ENCODE results near the gene OSBPL5. TPM values are rescaled to one million over a fixed set of nuclear protein-coding genes. Genes with fewer than 3 reads are reported as not detected.

Gene OSBPL5
- total RNA-seq, 4 donors from 2014 or later = 37.3 to 211 (median 105) TPM

DNA sequence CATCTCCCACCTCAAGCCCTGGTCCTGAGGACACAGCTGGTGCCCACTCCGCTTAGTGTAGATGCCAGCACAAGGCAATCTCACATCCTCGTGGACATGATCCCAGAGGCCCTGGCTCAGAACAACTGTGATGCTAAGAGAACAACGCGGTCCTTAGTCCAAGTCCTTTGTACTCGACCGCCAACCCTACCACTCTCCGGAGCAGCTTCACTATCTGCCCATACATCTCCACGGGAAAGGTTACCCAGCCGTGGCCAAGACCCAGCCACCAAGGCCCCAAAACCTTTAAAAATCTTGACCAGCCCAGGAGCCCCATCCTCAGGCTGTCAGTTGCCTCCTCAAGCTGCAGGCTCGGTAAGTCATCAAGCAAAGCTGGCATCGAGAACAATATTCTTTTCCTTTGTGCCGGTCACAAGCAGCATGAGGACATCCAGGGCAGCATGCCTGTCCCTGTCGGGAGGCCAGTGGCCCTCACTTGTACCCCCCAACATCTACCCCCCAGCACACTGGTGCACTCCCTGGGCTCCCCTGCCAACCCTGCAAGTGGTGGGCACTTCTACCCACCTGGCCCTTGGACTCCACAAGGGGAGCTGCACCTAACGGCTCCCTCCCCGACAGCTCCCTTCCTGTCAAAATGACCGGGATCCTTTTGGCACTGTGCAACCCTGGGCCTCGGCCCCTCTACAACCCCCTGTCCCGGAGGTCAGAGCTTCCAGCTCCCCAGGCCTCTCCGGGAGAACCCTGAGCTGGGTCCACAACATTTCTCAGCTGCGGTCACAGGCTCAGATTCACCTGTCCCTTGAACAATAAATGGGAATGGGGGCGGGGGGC, 2.5 kb downstream of the OSBPL5 start:
- Histone ChIP-seq H3K4me1 (peaks cover 34 to 74% (median 56%) of the 10 kb centered on the region in 4 donors), H3K27ac (peak overlapping the region; percentile 74 to 87 (median 85)), H3K4me3 (no peak overlapping the region), H3K27me3 (no peaks in the 10 kb centered on the region), H3K36me3 (no peaks in the 10 kb centered on the region), H3K9me3 (no peaks in the 10 kb centered on the region)
- in situ Hi-C loops (cut with MboI; ENCODE audit: low pct_ligation_motif_present in 1 of 4, low pct_unique_long_range_greater_than_20kb in 1 of 4, low sequenced_read_pairs in 3 of 4) (no loop called here), intact Hi-C loops (cut with DNase I; ENCODE audit: low total_unique reads) (no loop called here)
- 67 to 83% methylated on average over 2 to 21 of the region's 21 CpGs for WGBS, 2 donors (ENCODE audit: low coverage in 1 of 2)
- no peak for TF ChIP-seq EP300 (IDR thresholded peaks at IDR 0.05; ENCODE audit: low read depth)
- no peak for TF ChIP-seq POLR2A (IDR thresholded peaks at IDR 0.05)
- DNase-seq = peak; percentile 7

DNA sequence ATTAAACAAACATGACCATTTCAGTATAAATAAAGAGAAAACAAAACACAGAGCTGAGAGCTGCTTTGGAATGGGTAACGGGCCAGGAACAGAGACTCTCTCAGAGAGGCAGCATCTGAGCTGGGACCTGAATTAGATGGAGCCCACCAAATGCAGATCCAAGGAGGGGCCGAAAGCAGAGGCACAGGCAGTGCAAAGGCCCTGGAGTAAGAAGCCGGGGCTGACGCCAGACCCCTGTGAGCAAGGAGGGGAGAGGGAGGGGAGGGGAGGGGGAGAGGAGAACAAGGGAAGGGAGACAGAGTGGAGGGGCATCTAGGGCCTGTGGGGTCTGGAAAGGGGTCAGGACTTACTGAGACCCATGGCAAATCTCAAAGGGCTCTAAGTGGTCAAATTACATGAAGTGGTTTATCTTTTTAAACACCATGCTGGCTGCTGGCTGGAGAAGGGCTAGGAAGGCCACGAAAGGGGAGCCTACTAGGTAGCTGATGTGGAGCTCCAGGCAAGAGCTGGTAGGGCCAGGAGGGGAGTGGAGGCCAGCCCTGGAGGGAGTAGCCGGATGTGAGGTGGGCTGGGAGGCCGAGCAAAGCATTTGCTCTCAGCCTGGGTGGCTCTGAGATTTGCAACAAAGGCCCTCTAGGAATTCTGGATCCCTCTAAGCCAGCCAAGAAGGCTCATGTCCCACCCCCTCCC, 3.2 kb downstream of the OSBPL5 start:
- Histone ChIP-seq H3K4me1 (peaks cover 39 to 76% (median 57%) of the 10 kb centered on the region in 4 donors), H3K27me3 (no peaks in the 10 kb centered on the region), H3K27ac (peak overlapping the region; percentile 74 to 87 (median 85)), H3K9me3 (no peaks in the 10 kb centered on the region), H3K36me3 (no peaks in the 10 kb centered on the region), H3K4me3 (no peak overlapping the region)
- TF ChIP-seq, protein P1, sequence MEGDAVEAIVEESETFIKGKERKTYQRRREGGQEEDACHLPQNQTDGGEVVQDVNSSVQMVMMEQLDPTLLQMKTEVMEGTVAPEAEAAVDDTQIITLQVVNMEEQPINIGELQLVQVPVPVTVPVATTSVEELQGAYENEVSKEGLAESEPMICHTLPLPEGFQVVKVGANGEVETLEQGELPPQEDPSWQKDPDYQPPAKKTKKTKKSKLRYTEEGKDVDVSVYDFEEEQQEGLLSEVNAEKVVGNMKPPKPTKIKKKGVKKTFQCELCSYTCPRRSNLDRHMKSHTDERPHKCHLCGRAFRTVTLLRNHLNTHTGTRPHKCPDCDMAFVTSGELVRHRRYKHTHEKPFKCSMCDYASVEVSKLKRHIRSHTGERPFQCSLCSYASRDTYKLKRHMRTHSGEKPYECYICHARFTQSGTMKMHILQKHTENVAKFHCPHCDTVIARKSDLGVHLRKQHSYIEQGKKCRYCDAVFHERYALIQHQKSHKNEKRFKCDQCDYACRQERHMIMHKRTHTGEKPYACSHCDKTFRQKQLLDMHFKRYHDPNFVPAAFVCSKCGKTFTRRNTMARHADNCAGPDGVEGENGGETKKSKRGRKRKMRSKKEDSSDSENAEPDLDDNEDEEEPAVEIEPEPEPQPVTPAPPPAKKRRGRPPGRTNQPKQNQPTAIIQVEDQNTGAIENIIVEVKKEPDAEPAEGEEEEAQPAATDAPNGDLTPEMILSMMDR (IDR thresholded peaks at IDR 0.05) = no peak
- no peak for TF ChIP-seq POLR2AphosphoS5 (IDR thresholded peaks at IDR 0.05)
- no peak for TF ChIP-seq EP300 (IDR thresholded peaks at IDR 0.05; ENCODE audit: low read depth)
- TF ChIP-seq POLR2A (IDR thresholded peaks at IDR 0.05) = no peak
- peak; percentile 5 for DNase-seq
- intact Hi-C loops (cut with DNase I; ENCODE audit: low total_unique reads) = no loop called here
- 75 to 76% methylated on average over 3 to 7 of the region's 7 CpGs for WGBS, 2 donors (ENCODE audit: low coverage in 1 of 2)
- in situ Hi-C loops (cut with MboI; ENCODE audit: low pct_ligation_motif_present in 1 of 4, low pct_unique_long_range_greater_than_20kb in 1 of 4, low sequenced_read_pairs in 3 of 4) = no loop called here

DNA sequence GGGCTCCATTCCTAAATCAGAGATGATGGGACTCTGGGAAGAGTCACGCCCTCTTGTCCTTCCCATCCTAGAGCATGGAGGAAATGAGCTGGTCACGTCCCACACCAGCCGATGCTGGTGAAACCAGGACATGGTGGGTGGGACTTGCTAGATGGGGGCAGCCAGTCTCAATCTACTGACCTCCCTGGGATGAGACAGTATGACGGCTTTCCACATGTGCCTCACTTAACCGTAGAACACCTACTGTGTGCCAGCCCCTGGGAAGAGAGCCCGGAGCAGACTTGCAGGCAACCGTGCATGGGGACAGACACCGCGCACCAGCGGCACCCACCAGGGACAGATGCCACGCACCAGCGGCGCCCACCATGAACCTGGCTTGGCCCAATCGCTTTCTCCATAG, 3.8 kb downstream of the OSBPL5 start:
- in situ Hi-C loops (cut with MboI; ENCODE audit: low pct_ligation_motif_present in 1 of 4, low pct_unique_long_range_greater_than_20kb in 1 of 4, low sequenced_read_pairs in 3 of 4) (no loop called here), intact Hi-C loops (cut with DNase I; ENCODE audit: low total_unique reads) (no loop called here)
- Histone ChIP-seq H3K4me1 (peaks cover 41 to 77% (median 63%) of the 10 kb centered on the region in 4 donors), H3K9me3 (no peaks in the 10 kb centered on the region), H3K36me3 (no peaks in the 10 kb centered on the region), H3K4me3 (peak overlapping the region in 1 of 4 donors; percentile 53), H3K27me3 (no peaks in the 10 kb centered on the region), H3K27ac (peak overlapping the region; percentile 74 to 87 (median 85))
- WGBS, 2 donors (ENCODE audit: low coverage in 1 of 2) = 85% methylated on average over 12 of the region's 14 CpGs; no CpG with 5 or more reads in 1 of the 2 donors
- TF ChIP-seq, protein P1 (IDR thresholded peaks at IDR 0.05) = no peak
- no peak for TF ChIP-seq POLR2A (IDR thresholded peaks at IDR 0.05)
- no peak for TF ChIP-seq POLR2AphosphoS5 (IDR thresholded peaks at IDR 0.05)
- TF ChIP-seq EP300 (IDR thresholded peaks at IDR 0.05; ENCODE audit: low read depth) = no peak
- DNase-seq = peak; percentile 7

DNA sequence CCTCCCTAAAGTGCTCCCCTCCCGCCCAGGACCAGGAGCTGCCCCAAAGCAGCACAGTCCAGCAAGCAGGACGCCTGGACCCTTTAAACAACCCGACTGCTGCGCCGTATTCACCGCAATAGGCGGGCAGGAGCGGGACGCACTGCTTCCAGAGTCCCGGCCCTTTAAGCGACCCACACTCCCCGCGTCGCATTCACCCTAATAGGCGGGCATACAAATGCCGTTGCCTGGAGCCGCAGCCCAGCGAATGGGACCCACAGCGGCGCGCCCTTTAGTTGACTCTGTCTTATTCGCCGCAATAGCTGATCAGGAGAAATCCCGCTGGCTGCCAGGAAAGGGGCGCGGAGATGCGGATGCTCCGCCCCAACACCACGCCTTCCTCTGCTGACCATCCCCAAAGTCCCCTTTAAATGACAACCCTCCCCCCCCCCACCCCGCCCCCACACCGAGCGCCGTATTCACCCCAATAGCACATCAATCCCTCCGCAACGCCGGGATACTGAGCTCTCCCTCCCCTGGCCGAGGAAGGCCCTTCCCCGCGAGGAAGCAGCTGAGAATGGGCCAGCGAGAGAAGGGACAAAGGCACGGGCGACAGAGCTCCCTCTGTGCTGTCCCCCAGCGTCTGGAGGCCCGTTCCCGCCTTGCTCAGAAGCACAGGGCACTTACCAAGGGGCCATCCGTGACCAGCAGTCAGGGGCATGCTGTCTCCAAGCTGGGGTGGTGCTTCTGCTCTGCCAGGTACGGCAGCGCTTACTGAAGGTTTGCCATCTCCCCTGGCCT, 4.7 kb downstream of the OSBPL5 start:
- H3K27me3 ChIP-seq = no peaks in the 10 kb centered on the region
- in situ Hi-C loops (cut with MboI; ENCODE audit: low pct_ligation_motif_present in 1 of 4, low pct_unique_long_range_greater_than_20kb in 1 of 4, low sequenced_read_pairs in 3 of 4) (no loop called here), intact Hi-C loops (cut with DNase I; ENCODE audit: low total_unique reads) (no loop called here)
- H3K4me3 ChIP-seq = peak overlapping the region; percentile 5 to 53 (median 34)
- peaks cover 38 to 78% (median 65%) of the 10 kb centered on the region in 4 donors for H3K4me1 ChIP-seq
- no peaks in the 10 kb centered on the region for H3K9me3 ChIP-seq
- TF ChIP-seq POLR2AphosphoS5 (IDR thresholded peaks at IDR 0.05) = peak; percentile 5 to 28 (median 12)
- TF ChIP-seq, protein P1 (IDR thresholded peaks at IDR 0.05) = no peak
- peak overlapping the region; percentile 74 to 87 (median 85) for H3K27ac ChIP-seq
- WGBS, 2 donors (ENCODE audit: low coverage in 1 of 2) = 11 to 20% methylated on average over 1 to 32 of the region's 48 CpGs
- DNase-seq = peak; percentile 84
- no peaks in the 10 kb centered on the region for H3K36me3 ChIP-seq
